ENCODE data around the gene CYP2W1.
"Not testable (repeated sequence)": the region's sequence is repeated elsewhere in the genome, so short reads cannot be mapped to it uniquely, and the experiment has no call there.

Gene CYP2W1

GRCh38 chr7:1027242-1028043 is 44.5 kb downstream of the CYP2W1 start:
- in situ Hi-C loops (cut with MboI; ENCODE audit: low sequenced_read_pairs): no loop called here

- in situ Hi-C loops (cut with MboI; ENCODE audit: low sequenced_read_pairs): no loop called here
Observed at GRCh38 chr7:1028044-1028770, 45.2 kb downstream of the CYP2W1 start.

GRCh38 chr7:1028775-1029636 is 46.0 kb downstream of the CYP2W1 start:
- in situ Hi-C loops (cut with MboI; ENCODE audit: low sequenced_read_pairs): no loop called here

- in situ Hi-C loops (cut with MboI; ENCODE audit: low sequenced_read_pairs): no loop called here
Observed at GRCh38 chr7:1029637-1030443, 46.9 kb downstream of the CYP2W1 start.

GRCh38 chr7:1030444-1031070 is 47.6 kb downstream of the CYP2W1 start:
- in situ Hi-C loops (cut with MboI; ENCODE audit: low sequenced_read_pairs): no loop called here

- in situ Hi-C loops (cut with MboI; ENCODE audit: low sequenced_read_pairs): no loop called here
Observed at GRCh38 chr7:1031716-1032455, 48.9 kb downstream of the CYP2W1 start.

GRCh38 chr7:1032536-1033181 is 49.7 kb downstream of the CYP2W1 start:
- in situ Hi-C loops (cut with MboI; ENCODE audit: low sequenced_read_pairs): no loop called here

GRCh38 chr7:1033546-1034145 is 50.7 kb downstream of the CYP2W1 start:
- in situ Hi-C loops (cut with MboI; ENCODE audit: low sequenced_read_pairs): no loop called here

- in situ Hi-C loops (cut with MboI; ENCODE audit: low sequenced_read_pairs): not testable (repeated sequence)
Observed at GRCh38 chr7:1034769-1035168, 51.8 kb downstream of the CYP2W1 start.

GRCh38 chr7:1036164-1036928 is 53.4 kb downstream of the CYP2W1 start:
- in situ Hi-C loops (cut with MboI; ENCODE audit: low sequenced_read_pairs): not testable (repeated sequence)

All from hTERT RPE-1 (cell line).